Measurements from ENCODE around the gene SYT8.

GRCh38 chr11:1825039-1825740 is 9.6 kb upstream of the SYT8 start:
- peak in 1 of 5 experiments; percentile 14 for TF ChIP-seq CTCF (IDR thresholded peaks at IDR 0.05 in 4 of 5, conservative IDR thresholded peaks at IDR 0.05 in 1 of 5)
- no peak for TF ChIP-seq POLR2A (IDR thresholded peaks at IDR 0.05)

All from gastrocnemius medialis (tissue), 4 donors.